SK-N-SH (cell line): ENCODE results near the gene AMZ1. TPM values are rescaled to one million over a fixed set of nuclear protein-coding genes. Genes with fewer than 3 reads are reported as not detected.

Source experiments
- CTCF ChIA-PET: fragments of 300-600, 350-600 bp; formaldehyde crosslinking; extraction: SDS; loops from one replicate; lab custom pipeline; 2021; lab: Yijun Ruan, JAX
- POLR2A ChIA-PET: fragments of 350-600 bp; sonication (Branson Sonifier 250); formaldehyde crosslinking; extraction: SDS; loops from one replicate; lab custom pipeline; 2020; ENCODE audit warnings: antibody characterized with exemption, inconsistent platforms; lab: Yijun Ruan, JAX
- DNase-seq: peaks from one replicate; pipeline ENCODE4 v3.0.0; 2012
- H2AFZ ChIP-seq: fragments of 200-600 bp; sonication (generic); 2 replicates; pipeline ENCODE4 v1.8.1; 2016; ENCODE audit warnings: antibody characterized with exemption, mild to moderate bottlenecking, low read depth
- H3F3A ChIP-seq: fragments of 200-600 bp; sonication (generic); replicated peaks from 2 replicates; pipeline ENCODE3; 2016; ENCODE audit warnings: antibody characterized with exemption, mild to moderate bottlenecking; ENCODE audit not compliant: insufficient read depth
- H3K27ac ChIP-seq, 2 experiments: fragments of 200-500 bp in 1 of 2; fragments of 200-600 bp in 1 of 2; sonication (Bioruptor generic) in 1 of 2; sonication (generic), shearing (Covaris generic) in 1 of 2; 2 replicates each; pipeline versions ENCODE4 v1.5.1 to v1.6.1; 2014 to 2016; ENCODE audit warnings: low read depth in 2 of 2, inconsistent platforms in 1 of 2, low read length in 1 of 2, mild to moderate bottlenecking in 1 of 2, mixed read lengths in 1 of 2
- H3K27me3 ChIP-seq: fragments of 200-600 bp; sonication (generic), shearing (Covaris generic); 2 replicates; pipeline ENCODE4 v1.6.1; 2016; ENCODE audit warnings: mixed run types; ENCODE audit not compliant: insufficient read depth
- H3K36me3 ChIP-seq, 2 experiments: fragments of 200-500 bp in 1 of 2; fragments of 200-600 bp in 1 of 2; sonication (Bioruptor generic) in 1 of 2; sonication (generic) in 1 of 2; replicated peaks in 1 of 2; 2 replicates each; pipeline versions ENCODE3 to v1.5.1; 2014 to 2016; ENCODE audit warnings: low read length in 1 of 2, mild to moderate bottlenecking in 1 of 2; ENCODE audit not compliant: insufficient read depth in 2 of 2, control insufficient read depth in 1 of 2
- H3K4me1 ChIP-seq, 2 experiments: fragments of 200-500 bp in 1 of 2; fragments of 200-600 bp in 1 of 2; sonication (Bioruptor generic) in 1 of 2; sonication (generic), shearing (Covaris generic) in 1 of 2; 2 replicates each; pipeline versions ENCODE4 v1.5.1 to v1.6.1; 2014 to 2016; ENCODE audit warnings: low read depth in 1 of 2, low read length in 1 of 2, mixed run types in 1 of 2; ENCODE audit not compliant: insufficient read depth in 2 of 2, control insufficient read depth in 1 of 2
- H3K4me2 ChIP-seq: fragments of 200-600 bp; sonication (generic), shearing (Covaris generic); 2 replicates; pipeline ENCODE4 v1.6.1; 2017; ENCODE audit warnings: mixed run types
- H3K4me3 ChIP-seq, 2 experiments: fragments of 200-500 bp in 1 of 2; fragments of 200-600 bp in 1 of 2; sonication (Bioruptor generic) in 1 of 2; sonication (generic), shearing (Covaris generic) in 1 of 2; 2 replicates each; pipeline versions ENCODE4 v1.5.1 to v1.8.1; 2014 to 2016; ENCODE audit warnings: low read depth in 2 of 2, inconsistent platforms in 1 of 2, low read length in 1 of 2, mild to moderate bottlenecking in 1 of 2, mixed read lengths in 1 of 2, moderate library complexity in 1 of 2
- H3K79me2 ChIP-seq: fragments of 200-600 bp; sonication (generic); 2 replicates; pipeline ENCODE4 v1.8.1; 2017; ENCODE audit warnings: mild to moderate bottlenecking; ENCODE audit not compliant: insufficient read depth
- H3K9ac ChIP-seq: fragments of 200-600 bp; sonication (generic); 2 replicates; pipeline ENCODE4 v1.6.1; 2017; ENCODE audit warnings: mixed run types
- H3K9me2 ChIP-seq: fragments of 200-600 bp; sonication (generic); 2 replicates; pipeline ENCODE4 v1.6.1; 2017; ENCODE audit warnings: mixed run types
- H3K9me3 ChIP-seq: fragments of 200-600 bp; sonication (generic); 2 replicates; pipeline ENCODE4 v1.6.1; 2017; ENCODE audit warnings: mixed run types, mild to moderate bottlenecking, moderate library complexity
- H4K20me1 ChIP-seq: fragments of 200-600 bp; sonication (generic); 2 replicates; pipeline ENCODE4 v1.6.1; 2017; ENCODE audit warnings: mild to moderate bottlenecking, mixed run types; ENCODE audit not compliant: insufficient read depth
- CHD2 ChIP-seq: fragments of 150-350 bp; IDR thresholded peaks from 2 replicates; pipeline ENCODE4 v1.6.1; 2018; ENCODE audit warnings: low read length; ENCODE audit not compliant: partially characterized antibody
- EP300 ChIP-seq, 2 experiments: IDR thresholded peaks; 2 replicates each; pipeline versions ENCODE4 v1.4.0 to v1.6.1; 2012; ENCODE audit warnings: borderline replicate concordance in 1 of 2, low read depth in 1 of 2, low read length in 1 of 2
- EZH2phosphoT487 ChIP-seq: fragments of 200-600 bp; sonication (generic); IDR thresholded peaks from 2 replicates; pipeline ENCODE4 v1.6.1; 2017; ENCODE audit warnings: low read depth, mixed run types, mild to moderate bottlenecking, antibody characterized with exemption, moderate library complexity, borderline replicate concordance
- FOSL2 ChIP-seq: IDR thresholded peaks from 2 replicates; pipeline ENCODE4 v1.4.0; 2012; ENCODE audit warnings: low read depth, mild to moderate bottlenecking, moderate library complexity, borderline replicate concordance
- FOXJ3 ChIP-seq: sonication (generic); formaldehyde crosslinking; IDR thresholded peaks from 2 replicates; pipeline ENCODE4 v1.5.1; 2020; ENCODE audit warnings: mild to moderate bottlenecking, missing genetic modification reagents
- FOXM1 ChIP-seq: IDR thresholded peaks from 2 replicates; pipeline ENCODE4 v1.4.0; 2012; ENCODE audit warnings: low read depth, mild to moderate bottlenecking
- GABPA ChIP-seq: IDR thresholded peaks from 2 replicates; pipeline ENCODE4 v1.4.0; 2012; ENCODE audit warnings: low read depth, mild to moderate bottlenecking
- GATA2 ChIP-seq: sonication (generic); formaldehyde crosslinking; IDR thresholded peaks from 2 replicates; pipeline ENCODE4 v1.5.0; 2020; ENCODE audit warnings: mild to moderate bottlenecking, missing genetic modification reagents
- JUND ChIP-seq: IDR thresholded peaks from 2 replicates; pipeline ENCODE4 v1.4.0; 2012
- MEF2A ChIP-seq: IDR thresholded peaks from 2 replicates; pipeline ENCODE4 v1.4.0; 2012; ENCODE audit warnings: low read depth, borderline replicate concordance
- MXI1 ChIP-seq: IDR thresholded peaks from 2 replicates; pipeline ENCODE4 v1.6.1; 2012; ENCODE audit warnings: mild to moderate bottlenecking, low read depth, low read length, improper control_type of control experiment
- RCOR1 ChIP-seq: fragments of 150-350 bp; IDR thresholded peaks from 2 replicates; pipeline ENCODE4 v1.6.1; 2017; ENCODE audit warnings: antibody characterized with exemption, low read length
- RFX5 ChIP-seq: IDR thresholded peaks from 2 replicates; pipeline ENCODE4 v1.6.1; 2012; ENCODE audit warnings: mild to moderate bottlenecking, improper control_type of control experiment, low read length
- RXRA ChIP-seq: IDR thresholded peaks from 2 replicates; pipeline ENCODE4 v1.4.0; 2012; ENCODE audit warnings: low read depth, mild to moderate bottlenecking, borderline replicate concordance
- SIN3A ChIP-seq: IDR thresholded peaks from 2 replicates; pipeline ENCODE4 v1.6.1; 2012; ENCODE audit warnings: low read depth, mild to moderate bottlenecking, low read length, moderate library complexity, borderline replicate concordance
- TEAD4 ChIP-seq: IDR thresholded peaks from 2 replicates; pipeline ENCODE4 v1.4.0; 2012; ENCODE audit warnings: mild to moderate bottlenecking, borderline replicate concordance; ENCODE audit not compliant: insufficient read depth
- USF1 ChIP-seq: IDR thresholded peaks from 2 replicates; pipeline ENCODE4 v1.4.0; 2012; ENCODE audit warnings: low read depth, borderline replicate concordance
- USF2 ChIP-seq: fragments of 150-350 bp; IDR thresholded peaks from 2 replicates; pipeline ENCODE4 v1.6.1; 2017; ENCODE audit warnings: antibody characterized with exemption, low read length, low read depth, borderline replicate concordance
- WGBS: methylation state at CpG from one replicate; pipeline ENCODE4 v1.1.6; 2017; ENCODE audit warnings: low lambda C conversion rate; 5-methylcytosine and 5-hydroxymethylcytosine counted together
- polyA plus RNA-seq, 3 experiments: library from polyadenylated mRNA; depleted of rRNA; stranded (reverse); fragments of >200 nt; gene quantifications; 2 replicates each; pipeline ENCODE4 v1.2.3, GENCODE V29; 2012

AMZ1 gene
- polyA plus RNA-seq, 1 of the 3 experiments (the other 2 are of a cell fraction): 0.15 TPM

GRCh38 chr7:2647594-2648172 lies 40.3 kb upstream of the AMZ1 start (continued):
- TF ChIP-seq FOXM1 (no peak), GABPA (no peak), RFX5 (no peak), USF2 (no peak), TEAD4 (no peak), SIN3A (no peak), RXRA (no peak)

GRCh38 chr7:2649139-2649838 lies 38.7 kb upstream of the AMZ1 start:
- peaks cover 28 to 54% of the 10 kb centered on the region in 2 experiments for H3K36me3 ChIP-seq

More at GRCh38 chr7:2649139-2649838, 38.7 kb upstream of the AMZ1 start:
- H3K4me1 ChIP-seq: peaks cover 14 to 43% of the 10 kb centered on the region in 2 experiments
- H3K9me2 ChIP-seq: no peaks in the 10 kb centered on the region
- H3K4me2 ChIP-seq: no peak overlapping the region
- H3K27ac ChIP-seq: peak overlapping the region in 1 of 2 experiments; percentile 40; a peak in 1 of 4 replicates
- H3K27me3 ChIP-seq: no peaks in the 10 kb centered on the region
- peaks cover 56% of the 10 kb centered on the region for H4K20me1 ChIP-seq
- H3K9me3 ChIP-seq: no peaks in the 10 kb centered on the region
- CTCF ChIA-PET: interaction anchor here (0.7 to 2.3 kb wide), 6 partner anchors 12 to 265 kb away, joined by 3 to 17 read pairs (median 6); no protein-coding TSS in a partner anchor
- H3F3A ChIP-seq: peaks cover 6% of the 10 kb centered on the region
- DNase-seq: no peak
- POLR2A ChIA-PET: no interaction called here
- H3K9ac ChIP-seq: no peak overlapping the region
- TF ChIP-seq GATA2 (CRISPR knock-in tag): no peak
- TF ChIP-seq RCOR1: no peak
- TF ChIP-seq EP300 (IDR thresholded peaks at IDR 0.05; ENCODE audit: borderline replicate concordance in 1 of 2, low read depth in 1 of 2, low read length in 1 of 2): no peak
- no peak for TF ChIP-seq CHD2
- TF ChIP-seq FOXM1: no peak
- TF ChIP-seq FOSL2: no peak
- no peak for TF ChIP-seq MEF2A
- no peak for TF ChIP-seq JUND
- no peak for TF ChIP-seq SIN3A
- no peak for TF ChIP-seq USF1
- no peak for TF ChIP-seq MXI1
- no peak for TF ChIP-seq EZH2phosphoT487
- no peak for TF ChIP-seq FOXJ3 (CRISPR knock-in tag)
- no peak overlapping the region for H2AFZ ChIP-seq
- WGBS: 93% methylated on average over 17 of the region's 18 CpGs
- peaks cover 41% of the 10 kb centered on the region for H3K79me2 ChIP-seq
- H3K4me3 ChIP-seq: no peak overlapping the region
